ENCODE results near the gene LRRC7.

The LRRC7 gene

DNA sequence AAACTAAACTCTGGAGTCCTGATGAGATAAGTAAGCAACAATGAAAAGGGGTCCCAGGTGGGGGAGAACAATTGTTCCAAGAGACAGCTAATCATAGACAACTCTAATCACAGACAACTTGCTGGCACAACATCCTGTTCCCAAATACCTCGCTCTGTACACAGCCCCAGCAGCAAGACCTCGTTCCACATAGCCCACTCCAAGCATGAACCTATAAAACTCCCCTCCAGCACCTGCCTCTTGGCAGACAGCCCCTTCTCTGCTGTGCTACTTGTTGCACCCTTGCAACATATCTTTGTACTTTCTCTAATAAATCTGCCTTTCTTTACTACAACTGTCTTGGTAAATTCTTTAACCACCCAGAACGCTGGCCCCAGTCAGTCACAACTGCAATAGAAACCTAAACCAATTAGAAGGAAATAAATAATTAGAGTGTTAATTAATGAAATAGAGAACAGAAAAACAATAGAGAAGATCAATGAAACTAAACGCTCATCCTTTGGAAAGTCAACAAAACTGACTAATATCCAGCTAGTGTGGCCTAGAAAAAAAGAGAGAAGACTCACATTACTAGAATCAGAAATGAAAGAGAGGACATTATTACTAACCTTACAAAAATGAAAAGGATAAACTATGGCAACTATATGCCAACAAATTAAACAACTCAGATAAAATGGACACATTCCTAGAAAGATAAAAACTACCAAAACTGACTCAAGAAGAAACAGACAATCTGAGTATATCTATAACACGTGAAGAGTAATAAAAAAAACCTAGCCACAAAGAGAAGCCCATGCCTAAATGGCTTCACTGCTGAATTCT is 601.5 kb downstream of the LRRC7 start:
- DNase-seq (ENCODE audit: low read depth, low spot score), result no peak

- DNase-seq (ENCODE audit: low read depth, low spot score), result no peak
Measured at GRCh38 chr1:70171512-70171911, 603.8 kb downstream of the LRRC7 start.
